ENCODE measurements around the gene DMRTB1. TPM values are rescaled to one million over a fixed set of nuclear protein-coding genes. Genes with fewer than 3 reads are reported as not detected.

The DMRTB1 gene
- total RNA-seq, 1 experiment from 2014 or later, result not detected

- no peak for DNase-seq (ENCODE audit: low read depth, low spot score)
- BruUV-seq (replicated peaks), result no TSS peak
- Histone ChIP-seq H3K4me3 (ENCODE audit: low read depth in 2 of 2, low read length in 2 of 2) (no peak overlapping the region), H3K4me1 (ENCODE audit: control insufficient read depth, insufficient read depth, low read length) (no peaks in the 10 kb centered on the region), H3K36me3 (ENCODE audit: control insufficient read depth, insufficient read depth, low read length) (no peaks in the 10 kb centered on the region), H3K27ac (ENCODE audit: low read length) (no peak overlapping the region), H3K27me3 (ENCODE audit: control insufficient read depth, insufficient read depth, low read length) (no peaks in the 10 kb centered on the region), H3K9me3 (ENCODE audit: control insufficient read depth, insufficient read depth, low read depth, low read length) (no peaks in the 10 kb centered on the region)
- ATAC-seq, result no peak
- intact Hi-C loops (cut with micrococcal nuclease; ENCODE audit: unreplicated experiment), result no loop called here
- in situ Hi-C loops (cut with HindIII; ENCODE audit: low pct_unique_long_range_greater_than_20kb, low sequenced_read_pairs), result no loop called here
- TF ChIP-seq REST (IDR thresholded peaks at IDR 0.05; ENCODE audit: insufficient read depth in 1 of 2, low read depth in 2 of 2, low read length in 1 of 2) (no peak), SIN3A (IDR thresholded peaks at IDR 0.05; ENCODE audit: borderline replicate concordance, insufficient read depth, low read depth, low read length) (no peak), POLR2AphosphoS5 (IDR thresholded peaks at IDR 0.05; ENCODE audit: low read depth, low read length) (no peak), CTCF (IDR thresholded peaks at IDR 0.05) (no peak), TCF7L2 (IDR thresholded peaks at IDR 0.05; ENCODE audit: low read depth, low read length) (no peak)
- POLR2A ChIA-PET, result no interaction called here
- CTCF ChIA-PET, result interaction anchor here (0.5 kb wide), 1 partner anchor 623 kb away, joined by 3 read pairs; no protein-coding TSS in a partner anchor
Measured at GRCh38 chr1:53506355-53507050, 47.3 kb downstream of the DMRTB1 start.

- intact Hi-C loops (cut with micrococcal nuclease; ENCODE audit: unreplicated experiment), result no loop called here
- CTCF ChIA-PET, result interaction anchor here (0.5 to 1.2 kb wide), 2 partner anchors 21 to 623 kb away, joined by 3 to 4 read pairs; no protein-coding TSS in a partner anchor
Measured at GRCh38 chr1:53507116-53507820, 48.1 kb downstream of the DMRTB1 start.

More at GRCh38 chr1:53507116-53507820, 48.1 kb downstream of the DMRTB1 start:
- H3K27me3 ChIP-seq (ENCODE audit: control insufficient read depth, insufficient read depth, low read length), result no peaks in the 10 kb centered on the region
- POLR2A ChIA-PET, result no interaction called here
- no peak for DNase-seq (ENCODE audit: low read depth, low spot score)
- no TSS peak for BruUV-seq (replicated peaks)
- no peaks in the 10 kb centered on the region; the same call in 1 of the 2 replicates for H3K4me1 ChIP-seq (ENCODE audit: control insufficient read depth, insufficient read depth, low read length)
- no peak overlapping the region for H3K27ac ChIP-seq (ENCODE audit: low read length)
- no peak overlapping the region for H3K4me3 ChIP-seq (ENCODE audit: low read depth in 2 of 2, low read length in 2 of 2)
- no peak for ATAC-seq
- in situ Hi-C loops (cut with HindIII; ENCODE audit: low pct_unique_long_range_greater_than_20kb, low sequenced_read_pairs), result no loop called here
- no peaks in the 10 kb centered on the region for H3K9me3 ChIP-seq (ENCODE audit: control insufficient read depth, insufficient read depth, low read depth, low read length)
- TF ChIP-seq CTCF (IDR thresholded peaks at IDR 0.05) (no peak), POLR2AphosphoS5 (IDR thresholded peaks at IDR 0.05; ENCODE audit: low read depth, low read length) (no peak), TCF7L2 (IDR thresholded peaks at IDR 0.05; ENCODE audit: low read depth, low read length) (no peak), SIN3A (IDR thresholded peaks at IDR 0.05; ENCODE audit: borderline replicate concordance, insufficient read depth, low read depth, low read length) (no peak), REST (IDR thresholded peaks at IDR 0.05; ENCODE audit: insufficient read depth in 1 of 2, low read depth in 2 of 2, low read length in 1 of 2) (no peak)
- H3K36me3 ChIP-seq (ENCODE audit: control insufficient read depth, insufficient read depth, low read length), result no peaks in the 10 kb centered on the region
